ENCODE measurements around the gene INAFM1. TPM values are rescaled to one million over a fixed set of nuclear protein-coding genes. Genes with fewer than 3 reads are reported as not detected.

INAFM1 gene
- total and polyA plus RNA-seq, 9 of the 15 experiments (the other 6 are each of a cell fraction or from before 2014, with no cell fraction given): 0.71 to 30.9 (median 3.1) TPM

DNA sequence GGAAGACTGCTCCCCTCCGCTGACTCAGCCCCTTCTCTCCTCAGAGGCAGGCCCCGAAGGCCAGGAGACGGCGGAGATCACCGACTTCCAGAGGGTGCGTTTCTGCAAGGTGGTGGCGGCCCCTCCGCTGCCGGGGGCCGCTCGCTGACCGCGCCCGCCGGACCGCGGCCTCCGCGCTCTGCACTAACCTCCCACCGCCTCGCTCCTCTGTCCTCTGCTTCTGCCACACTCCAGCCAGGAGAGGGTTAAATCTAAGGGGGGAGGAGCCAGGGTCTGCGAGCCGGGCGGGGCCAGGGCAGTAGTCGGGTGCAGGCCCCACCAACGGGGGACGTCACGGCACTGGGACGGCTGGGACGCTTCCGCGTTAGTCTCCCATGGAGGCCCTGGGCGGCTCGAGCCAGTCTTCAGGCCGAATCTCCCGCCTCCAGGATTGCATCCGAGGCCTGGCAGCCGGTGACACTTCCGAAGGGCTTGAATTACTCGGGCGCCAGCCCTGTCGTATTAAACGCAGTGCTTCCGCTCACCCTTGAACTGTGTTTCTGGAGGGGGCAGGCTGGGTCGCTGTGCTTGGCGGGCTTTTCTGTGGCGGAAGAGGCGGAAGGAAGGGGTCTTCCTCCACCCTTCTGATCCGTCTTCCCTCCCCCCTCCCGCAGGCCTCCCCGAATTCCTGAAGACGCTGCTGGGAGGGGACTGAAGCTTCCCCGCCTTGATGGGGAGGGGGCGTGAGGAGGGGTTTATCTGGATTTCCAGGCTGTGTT lies 1.2 kb upstream of the INAFM1 start (continued):
- TF ChIP-seq, protein P1, sequence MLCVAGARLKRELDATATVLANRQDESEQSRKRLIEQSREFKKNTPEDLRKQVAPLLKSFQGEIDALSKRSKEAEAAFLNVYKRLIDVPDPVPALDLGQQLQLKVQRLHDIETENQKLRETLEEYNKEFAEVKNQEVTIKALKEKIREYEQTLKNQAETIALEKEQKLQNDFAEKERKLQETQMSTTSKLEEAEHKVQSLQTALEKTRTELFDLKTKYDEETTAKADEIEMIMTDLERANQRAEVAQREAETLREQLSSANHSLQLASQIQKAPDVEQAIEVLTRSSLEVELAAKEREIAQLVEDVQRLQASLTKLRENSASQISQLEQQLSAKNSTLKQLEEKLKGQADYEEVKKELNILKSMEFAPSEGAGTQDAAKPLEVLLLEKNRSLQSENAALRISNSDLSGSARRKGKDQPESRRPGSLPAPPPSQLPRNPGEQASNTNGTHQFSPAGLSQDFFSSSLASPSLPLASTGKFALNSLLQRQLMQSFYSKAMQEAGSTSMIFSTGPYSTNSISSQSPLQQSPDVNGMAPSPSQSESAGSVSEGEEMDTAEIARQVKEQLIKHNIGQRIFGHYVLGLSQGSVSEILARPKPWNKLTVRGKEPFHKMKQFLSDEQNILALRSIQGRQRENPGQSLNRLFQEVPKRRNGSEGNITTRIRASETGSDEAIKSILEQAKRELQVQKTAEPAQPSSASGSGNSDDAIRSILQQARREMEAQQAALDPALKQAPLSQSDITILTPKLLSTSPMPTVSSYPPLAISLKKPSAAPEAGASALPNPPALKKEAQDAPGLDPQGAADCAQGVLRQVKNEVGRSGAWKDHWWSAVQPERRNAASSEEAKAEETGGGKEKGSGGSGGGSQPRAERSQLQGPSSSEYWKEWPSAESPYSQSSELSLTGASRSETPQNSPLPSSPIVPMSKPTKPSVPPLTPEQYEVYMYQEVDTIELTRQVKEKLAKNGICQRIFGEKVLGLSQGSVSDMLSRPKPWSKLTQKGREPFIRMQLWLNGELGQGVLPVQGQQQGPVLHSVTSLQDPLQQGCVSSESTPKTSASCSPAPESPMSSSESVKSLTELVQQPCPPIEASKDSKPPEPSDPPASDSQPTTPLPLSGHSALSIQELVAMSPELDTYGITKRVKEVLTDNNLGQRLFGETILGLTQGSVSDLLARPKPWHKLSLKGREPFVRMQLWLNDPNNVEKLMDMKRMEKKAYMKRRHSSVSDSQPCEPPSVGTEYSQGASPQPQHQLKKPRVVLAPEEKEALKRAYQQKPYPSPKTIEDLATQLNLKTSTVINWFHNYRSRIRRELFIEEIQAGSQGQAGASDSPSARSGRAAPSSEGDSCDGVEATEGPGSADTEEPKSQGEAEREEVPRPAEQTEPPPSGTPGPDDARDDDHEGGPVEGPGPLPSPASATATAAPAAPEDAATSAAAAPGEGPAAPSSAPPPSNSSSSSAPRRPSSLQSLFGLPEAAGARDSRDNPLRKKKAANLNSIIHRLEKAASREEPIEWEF (CRISPR knock-in tag; IDR thresholded peaks at IDR 0.05): no peak
- TF ChIP-seq, protein P2, sequence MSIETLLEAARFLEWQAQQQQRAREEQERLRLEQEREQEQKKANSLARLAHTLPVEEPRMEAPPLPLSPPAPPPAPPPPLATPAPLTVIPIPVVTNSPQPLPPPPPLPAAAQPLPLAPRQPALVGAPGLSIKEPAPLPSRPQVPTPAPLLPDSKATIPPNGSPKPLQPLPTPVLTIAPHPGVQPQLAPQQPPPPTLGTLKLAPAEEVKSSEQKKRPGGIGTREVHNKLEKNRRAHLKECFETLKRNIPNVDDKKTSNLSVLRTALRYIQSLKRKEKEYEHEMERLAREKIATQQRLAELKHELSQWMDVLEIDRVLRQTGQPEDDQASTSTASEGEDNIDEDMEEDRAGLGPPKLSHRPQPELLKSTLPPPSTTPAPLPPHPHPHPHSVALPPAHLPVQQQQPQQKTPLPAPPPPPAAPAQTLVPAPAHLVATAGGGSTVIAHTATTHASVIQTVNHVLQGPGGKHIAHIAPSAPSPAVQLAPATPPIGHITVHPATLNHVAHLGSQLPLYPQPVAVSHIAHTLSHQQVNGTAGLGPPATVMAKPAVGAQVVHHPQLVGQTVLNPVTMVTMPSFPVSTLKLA (conservative IDR thresholded peaks at IDR 0.05): peak; percentile 36 to 76; a peak in 3 of 4 replicates
- TF ChIP-seq DPF2 (IDR thresholded peaks at IDR 0.05) (no peak), SMAD4 (CRISPR knock-in tag; conservative IDR thresholded peaks at IDR 0.05) (peak; percentile 93), ZNF707 (CRISPR knock-in tag; conservative IDR thresholded peaks at IDR 0.05) (no peak), TAF9B (IDR thresholded peaks at IDR 0.05; ENCODE audit: partially characterized antibody) (peak; percentile 57), MECOM (CRISPR knock-in tag; IDR thresholded peaks at IDR 0.05) (no peak), MEF2A (IDR thresholded peaks at IDR 0.05; ENCODE audit: control insufficient read depth, low read depth, low read length) (0 out of 2 replicates have a peak, but pooled peaks have one; percentile 1)
- TF ChIP-seq, protein P3, sequence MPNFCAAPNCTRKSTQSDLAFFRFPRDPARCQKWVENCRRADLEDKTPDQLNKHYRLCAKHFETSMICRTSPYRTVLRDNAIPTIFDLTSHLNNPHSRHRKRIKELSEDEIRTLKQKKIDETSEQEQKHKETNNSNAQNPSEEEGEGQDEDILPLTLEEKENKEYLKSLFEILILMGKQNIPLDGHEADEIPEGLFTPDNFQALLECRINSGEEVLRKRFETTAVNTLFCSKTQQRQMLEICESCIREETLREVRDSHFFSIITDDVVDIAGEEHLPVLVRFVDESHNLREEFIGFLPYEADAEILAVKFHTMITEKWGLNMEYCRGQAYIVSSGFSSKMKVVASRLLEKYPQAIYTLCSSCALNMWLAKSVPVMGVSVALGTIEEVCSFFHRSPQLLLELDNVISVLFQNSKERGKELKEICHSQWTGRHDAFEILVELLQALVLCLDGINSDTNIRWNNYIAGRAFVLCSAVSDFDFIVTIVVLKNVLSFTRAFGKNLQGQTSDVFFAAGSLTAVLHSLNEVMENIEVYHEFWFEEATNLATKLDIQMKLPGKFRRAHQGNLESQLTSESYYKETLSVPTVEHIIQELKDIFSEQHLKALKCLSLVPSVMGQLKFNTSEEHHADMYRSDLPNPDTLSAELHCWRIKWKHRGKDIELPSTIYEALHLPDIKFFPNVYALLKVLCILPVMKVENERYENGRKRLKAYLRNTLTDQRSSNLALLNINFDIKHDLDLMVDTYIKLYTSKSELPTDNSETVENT (CRISPR knock-in tag; IDR thresholded peaks at IDR 0.05): 0 out of 2 replicates have a peak, but pooled peaks have one; percentile 8
- TF ChIP-seq, protein P4, sequence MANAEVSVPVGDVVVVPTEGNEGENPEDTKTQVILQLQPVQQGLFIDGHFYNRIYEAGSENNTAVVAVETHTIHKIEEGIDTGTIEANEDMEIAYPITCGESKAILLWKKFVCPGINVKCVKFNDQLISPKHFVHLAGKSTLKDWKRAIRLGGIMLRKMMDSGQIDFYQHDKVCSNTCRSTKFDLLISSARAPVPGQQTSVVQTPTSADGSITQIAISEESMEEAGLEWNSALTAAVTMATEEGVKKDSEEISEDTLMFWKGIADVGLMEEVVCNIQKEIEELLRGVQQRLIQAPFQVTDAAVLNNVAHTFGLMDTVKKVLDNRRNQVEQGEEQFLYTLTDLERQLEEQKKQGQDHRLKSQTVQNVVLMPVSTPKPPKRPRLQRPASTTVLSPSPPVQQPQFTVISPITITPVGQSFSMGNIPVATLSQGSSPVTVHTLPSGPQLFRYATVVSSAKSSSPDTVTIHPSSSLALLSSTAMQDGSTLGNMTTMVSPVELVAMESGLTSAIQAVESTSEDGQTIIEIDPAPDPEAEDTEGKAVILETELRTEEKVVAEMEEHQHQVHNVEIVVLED (CRISPR knock-in tag; IDR thresholded peaks at IDR 0.05): peak; percentile 19
- TF ChIP-seq, protein P5, sequence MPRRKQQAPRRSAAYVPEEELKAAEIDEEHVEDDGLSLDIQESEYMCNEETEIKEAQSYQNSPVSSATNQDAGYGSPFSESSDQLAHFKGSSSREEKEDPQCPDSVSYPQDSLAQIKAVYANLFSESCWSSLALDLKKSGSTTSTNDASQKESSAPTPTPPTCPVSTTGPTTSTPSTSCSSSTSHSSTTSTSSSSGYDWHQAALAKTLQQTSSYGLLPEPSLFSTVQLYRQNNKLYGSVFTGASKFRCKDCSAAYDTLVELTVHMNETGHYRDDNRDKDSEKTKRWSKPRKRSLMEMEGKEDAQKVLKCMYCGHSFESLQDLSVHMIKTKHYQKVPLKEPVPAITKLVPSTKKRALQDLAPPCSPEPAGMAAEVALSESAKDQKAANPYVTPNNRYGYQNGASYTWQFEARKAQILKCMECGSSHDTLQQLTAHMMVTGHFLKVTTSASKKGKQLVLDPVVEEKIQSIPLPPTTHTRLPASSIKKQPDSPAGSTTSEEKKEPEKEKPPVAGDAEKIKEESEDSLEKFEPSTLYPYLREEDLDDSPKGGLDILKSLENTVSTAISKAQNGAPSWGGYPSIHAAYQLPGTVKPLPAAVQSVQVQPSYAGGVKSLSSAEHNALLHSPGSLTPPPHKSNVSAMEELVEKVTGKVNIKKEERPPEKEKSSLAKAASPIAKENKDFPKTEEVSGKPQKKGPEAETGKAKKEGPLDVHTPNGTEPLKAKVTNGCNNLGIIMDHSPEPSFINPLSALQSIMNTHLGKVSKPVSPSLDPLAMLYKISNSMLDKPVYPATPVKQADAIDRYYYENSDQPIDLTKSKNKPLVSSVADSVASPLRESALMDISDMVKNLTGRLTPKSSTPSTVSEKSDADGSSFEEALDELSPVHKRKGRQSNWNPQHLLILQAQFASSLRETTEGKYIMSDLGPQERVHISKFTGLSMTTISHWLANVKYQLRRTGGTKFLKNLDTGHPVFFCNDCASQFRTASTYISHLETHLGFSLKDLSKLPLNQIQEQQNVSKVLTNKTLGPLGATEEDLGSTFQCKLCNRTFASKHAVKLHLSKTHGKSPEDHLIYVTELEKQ (CRISPR knock-in tag; IDR thresholded peaks at IDR 0.05): no peak

All from K562 (cell line).